Keratinocyte (primary cell): ENCODE data around the gene SERTAD1. TPM values are rescaled to one million over a fixed set of nuclear protein-coding genes. Genes with fewer than 3 reads are reported as not detected.

Experiments
- DNase-seq: peaks from one replicate; pipeline ENCODE4 v3.0.0-alpha.2; 2011; ENCODE audit warnings: low read depth, missing footprints, low spot score
- FAIRE-seq: peaks from 2 replicates; lab custom pipeline; 2011; peaks lifted over from hg19 to GRCh38; lab: Jason Lieb, UNC
- H2AFZ ChIP-seq: 2 replicates; pipeline ENCODE4 v1.6.0; 2012; ENCODE audit warnings: low read length, control low read depth, inconsistent platforms; ENCODE audit not compliant: control insufficient read depth
- H3K27ac ChIP-seq: 2 replicates; pipeline ENCODE4 v1.5.1; 2011; ENCODE audit warnings: low read length; ENCODE audit not compliant: control insufficient read depth, insufficient read depth
- H3K27me3 ChIP-seq: 3 replicates; pipeline ENCODE4 v1.6.0; 2011; ENCODE audit warnings: low read length; ENCODE audit not compliant: control insufficient read depth, insufficient read depth; ENCODE audit errors: extremely low read depth
- H3K36me3 ChIP-seq, 2 experiments: 2 replicates in 1 of 2; 3 replicates in 1 of 2; pipeline ENCODE4 v1.5.1; 2011; ENCODE audit warnings: low read length in 2 of 2, mild to moderate bottlenecking in 1 of 2; ENCODE audit not compliant: control insufficient read depth in 2 of 2, insufficient read depth in 2 of 2; ENCODE audit errors: extremely low read depth in 1 of 2
- H3K4me1 ChIP-seq: 3 replicates; pipeline ENCODE4 v1.5.1; 2011; ENCODE audit warnings: low read length; ENCODE audit not compliant: control insufficient read depth, insufficient read depth; ENCODE audit errors: extremely low read depth
- H3K4me2 ChIP-seq: 3 replicates; pipeline ENCODE4 v1.6.0; 2011; ENCODE audit warnings: low read depth, low read length; ENCODE audit not compliant: control insufficient read depth, insufficient read depth; ENCODE audit errors: extremely low read depth
- H3K4me3 ChIP-seq, 3 experiments: fragments of 200-600 bp in 1 of 3; sonication (generic) in 1 of 3; 2 replicates in 2 of 3; 3 replicates in 1 of 3; pipeline ENCODE4 v1.5.1; 2011 to 2016; ENCODE audit warnings: low read length in 3 of 3, mild to moderate bottlenecking in 3 of 3, control low read depth in 2 of 3, inconsistent platforms in 1 of 3, low read depth in 1 of 3, mixed read lengths in 1 of 3, mixed run types in 1 of 3, moderate library complexity in 1 of 3; ENCODE audit not compliant: control insufficient read depth in 2 of 3, insufficient read depth in 2 of 3; ENCODE audit errors: extremely low read depth in 1 of 3
- H3K79me2 ChIP-seq: 2 replicates; pipeline ENCODE4 v1.6.0; 2012; ENCODE audit warnings: low read length; ENCODE audit not compliant: control insufficient read depth, insufficient read depth
- H3K9ac ChIP-seq: 3 replicates; pipeline ENCODE4 v1.6.0; 2011; ENCODE audit warnings: low read length; ENCODE audit not compliant: control insufficient read depth, insufficient read depth; ENCODE audit errors: extremely low read depth
- H3K9me1 ChIP-seq: 3 replicates; pipeline ENCODE4 v1.6.0; 2011; ENCODE audit warnings: low read length; ENCODE audit not compliant: control insufficient read depth, insufficient read depth; ENCODE audit errors: extremely low read depth
- H3K9me3 ChIP-seq: 2 replicates; pipeline ENCODE4 v1.5.1; 2012; ENCODE audit warnings: low read depth, low read length; ENCODE audit not compliant: control insufficient read depth
- H4K20me1 ChIP-seq: 3 replicates; pipeline ENCODE4 v1.6.0; 2011; ENCODE audit warnings: low read length; ENCODE audit not compliant: control insufficient read depth, insufficient read depth; ENCODE audit errors: extremely low read depth
- CTCF ChIP-seq, 3 experiments: IDR thresholded peaks in 1 of 3; conservative IDR thresholded peaks in 1 of 3; optimal IDR thresholded peaks in 1 of 3; 2 replicates in 2 of 3; 3 replicates in 1 of 3; pipeline versions ENCODE3 to v1.5.1; 2011; ENCODE audit warnings: low read length in 3 of 3, mild to moderate bottlenecking in 3 of 3, moderate library complexity in 2 of 3, control low read depth in 1 of 3, inconsistent platforms in 1 of 3; ENCODE audit not compliant: insufficient read depth in 2 of 3; ENCODE audit errors: extremely low read depth in 1 of 3
- EZH2 ChIP-seq: IDR thresholded peaks from one replicate; pipeline ENCODE4 v1.6.1; 2012; ENCODE audit warnings: inconsistent platforms, mild to moderate bottlenecking, low read length, moderate library complexity
- dilution Hi-C: fragments of 300-500 bp; cut with MboI; formaldehyde crosslinking; loops from one replicate; pipeline ENCODE4 v1.7.0; 2020; ENCODE audit warnings: low sequenced_read_pairs; ENCODE audit not compliant: extremely low pct_ligation_motif_present
- polyA plus RNA-seq, 5 experiments: library from polyadenylated mRNA; depleted of rRNA in 3 of 5; stranded (reverse) in 3 of 5; stranded (forward) in 1 of 5; unstranded in 1 of 5; fragments of >200 nt; gene quantifications; 1 replicate in 1 of 5; 2 replicates in 3 of 5; 3 replicates in 1 of 5; pipeline versions ENCODE4 v1.2.1 to v1.2.3, GENCODE V29; 2011 to 2012; ENCODE audit warnings: missing spikeins in 2 of 5, low read depth in 1 of 5, low replicate concordance in 1 of 5

The SERTAD1 gene
- polyA plus RNA-seq, 1 donor (not counting 4 experiments of a cell fraction or from before 2014, with no cell fraction given) = 9.5 TPM

- peaks cover 10% of the 10 kb centered on the region for H3K4me1 ChIP-seq
- no peak overlapping the region for H3K4me3 ChIP-seq
- no peak for FAIRE-seq
- dilution Hi-C loops = no loop called here
- no peak for DNase-seq
- TF ChIP-seq CTCF (optimal IDR thresholded peaks at IDR 0.05 in 1 of 3, IDR thresholded peaks at IDR 0.05 in 1 of 3, conservative IDR thresholded peaks at IDR 0.05 in 1 of 3; ENCODE audit: extremely low read depth in 1 of 3, insufficient read depth in 2 of 3, low read length in 3 of 3) = no peak
- no peak for TF ChIP-seq EZH2
- no peaks in the 10 kb centered on the region for H3K36me3 ChIP-seq
- H2AFZ ChIP-seq = no peak overlapping the region
- no peak overlapping the region for H3K27ac ChIP-seq
- no peaks in the 10 kb centered on the region for H3K27me3 ChIP-seq
- no peaks in the 10 kb centered on the region for H3K9me1 ChIP-seq
- H3K9me3 ChIP-seq = no peaks in the 10 kb centered on the region
- H3K4me2 ChIP-seq = no peak overlapping the region
- H4K20me1 ChIP-seq = no peaks in the 10 kb centered on the region
- no peaks in the 10 kb centered on the region for H3K79me2 ChIP-seq
- no peak overlapping the region for H3K9ac ChIP-seq
Measured at GRCh38 chr19:40416918-40417642, 8.7 kb downstream of the SERTAD1 start.

- Histone ChIP-seq H3K79me2 (no peaks in the 10 kb centered on the region), H3K9ac (no peak overlapping the region), H3K27ac (no peak overlapping the region), H3K9me3 (no peaks in the 10 kb centered on the region), H4K20me1 (no peaks in the 10 kb centered on the region), H3K4me3 (no peak overlapping the region), H3K9me1 (no peaks in the 10 kb centered on the region), H3K4me1 (peaks cover 14% of the 10 kb centered on the region), H3K36me3 (no peaks in the 10 kb centered on the region), H2AFZ (no peak overlapping the region), H3K4me2 (no peak overlapping the region), H3K27me3 (no peaks in the 10 kb centered on the region)
- no peak for FAIRE-seq
- no peak for DNase-seq
- TF ChIP-seq CTCF (optimal IDR thresholded peaks at IDR 0.05 in 1 of 3, IDR thresholded peaks at IDR 0.05 in 1 of 3, conservative IDR thresholded peaks at IDR 0.05 in 1 of 3; ENCODE audit: extremely low read depth in 1 of 3, insufficient read depth in 2 of 3, low read length in 3 of 3) (no peak), EZH2 (no peak)
- dilution Hi-C loops = no loop called here
Measured at GRCh38 chr19:40415768-40416167, 10.0 kb downstream of the SERTAD1 start.
